Measurements from ENCODE around the gene SNN. TPM values are rescaled to one million over a fixed set of nuclear protein-coding genes. Genes with fewer than 3 reads are reported as not detected.

The SNN gene
- total RNA-seq, 1 donor from 2014 or later = 27.6 TPM

DNA sequence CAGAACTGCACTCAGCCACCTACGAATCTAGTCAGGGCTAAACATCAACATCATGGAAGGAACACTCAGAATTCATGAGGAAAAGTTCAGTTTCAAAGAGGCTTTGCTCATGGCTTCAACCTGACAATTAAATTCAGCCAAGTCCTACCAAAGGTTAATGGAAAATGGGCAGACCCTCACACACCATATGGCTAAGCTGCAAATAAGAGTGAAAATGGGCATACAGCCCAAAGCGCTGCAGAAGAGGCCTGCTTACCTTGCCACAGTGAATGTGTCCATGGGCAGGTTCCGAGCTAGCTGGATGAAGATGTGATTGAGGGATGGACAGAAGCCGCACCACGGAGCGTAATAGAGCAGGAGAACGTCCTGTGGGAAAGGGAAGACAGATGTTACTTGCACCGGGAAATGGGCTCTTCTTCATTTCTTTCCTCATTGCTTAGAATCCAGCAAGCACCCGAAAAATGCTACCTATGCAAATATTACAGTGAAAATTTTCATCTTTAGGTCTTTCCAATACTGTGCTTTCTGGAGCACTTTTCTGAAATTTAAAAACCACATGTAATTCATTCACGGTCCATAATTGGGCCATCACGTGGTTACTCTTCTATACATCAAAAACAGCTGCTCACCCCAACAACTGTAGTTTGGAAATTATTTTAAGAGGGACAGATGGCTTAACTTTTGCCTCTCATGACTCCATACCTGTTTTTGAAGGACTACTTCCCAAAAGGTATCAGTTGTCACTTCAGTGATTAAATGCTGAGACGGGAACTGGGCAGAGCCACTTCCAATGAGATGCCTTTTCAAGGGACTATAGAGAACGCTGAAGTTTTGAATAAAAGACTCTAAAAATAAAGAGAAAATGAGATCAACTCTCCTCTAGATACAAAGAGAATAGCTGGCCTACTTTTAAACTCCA is 19.6 kb downstream of the SNN start:
- DNase-seq (ENCODE audit: low read depth) (no peak), FAIRE-seq (no peak)
- TF ChIP-seq, protein P1, sequence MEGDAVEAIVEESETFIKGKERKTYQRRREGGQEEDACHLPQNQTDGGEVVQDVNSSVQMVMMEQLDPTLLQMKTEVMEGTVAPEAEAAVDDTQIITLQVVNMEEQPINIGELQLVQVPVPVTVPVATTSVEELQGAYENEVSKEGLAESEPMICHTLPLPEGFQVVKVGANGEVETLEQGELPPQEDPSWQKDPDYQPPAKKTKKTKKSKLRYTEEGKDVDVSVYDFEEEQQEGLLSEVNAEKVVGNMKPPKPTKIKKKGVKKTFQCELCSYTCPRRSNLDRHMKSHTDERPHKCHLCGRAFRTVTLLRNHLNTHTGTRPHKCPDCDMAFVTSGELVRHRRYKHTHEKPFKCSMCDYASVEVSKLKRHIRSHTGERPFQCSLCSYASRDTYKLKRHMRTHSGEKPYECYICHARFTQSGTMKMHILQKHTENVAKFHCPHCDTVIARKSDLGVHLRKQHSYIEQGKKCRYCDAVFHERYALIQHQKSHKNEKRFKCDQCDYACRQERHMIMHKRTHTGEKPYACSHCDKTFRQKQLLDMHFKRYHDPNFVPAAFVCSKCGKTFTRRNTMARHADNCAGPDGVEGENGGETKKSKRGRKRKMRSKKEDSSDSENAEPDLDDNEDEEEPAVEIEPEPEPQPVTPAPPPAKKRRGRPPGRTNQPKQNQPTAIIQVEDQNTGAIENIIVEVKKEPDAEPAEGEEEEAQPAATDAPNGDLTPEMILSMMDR (IDR thresholded peaks at IDR 0.05; ENCODE audit: insufficient read depth, low read length, severe bottlenecking) = no peak
- Histone ChIP-seq H3K27me3 (ENCODE audit: control insufficient read depth, insufficient read depth, low read length) (no peaks in the 10 kb centered on the region), H3K36me3 (ENCODE audit: control insufficient read depth, insufficient read depth, low read length) (peaks cover 13% of the 10 kb centered on the region), H3K4me3 (ENCODE audit: low read depth, low read length) (no peak overlapping the region)

DNA sequence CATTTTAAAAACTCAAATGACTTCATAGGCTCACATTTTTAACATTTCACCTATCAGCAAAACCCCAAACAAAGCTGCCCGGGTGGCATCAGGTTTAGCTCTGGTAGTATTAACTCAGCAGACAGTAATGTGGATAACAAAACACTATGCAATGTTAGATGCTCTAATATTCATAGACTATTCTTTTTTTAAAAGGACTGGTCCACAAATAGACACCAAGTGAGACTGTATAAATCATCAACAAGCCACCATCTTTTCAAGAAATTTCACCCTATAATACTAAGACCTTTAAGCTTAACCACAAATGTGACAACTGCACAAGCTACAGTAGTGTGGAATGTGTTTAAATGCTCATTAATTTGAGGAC is 20.2 kb downstream of the SNN start:
- peaks cover 14% of the 10 kb centered on the region for H3K36me3 ChIP-seq (ENCODE audit: control insufficient read depth, insufficient read depth, low read length)
- FAIRE-seq = no peak
- no peaks in the 10 kb centered on the region for H3K27me3 ChIP-seq (ENCODE audit: control insufficient read depth, insufficient read depth, low read length)
- DNase-seq (ENCODE audit: low read depth) = no peak
- TF ChIP-seq, protein P1 (IDR thresholded peaks at IDR 0.05; ENCODE audit: insufficient read depth, low read length, severe bottlenecking) = no peak
- H3K4me3 ChIP-seq (ENCODE audit: low read depth, low read length) = no peak overlapping the region

DNA sequence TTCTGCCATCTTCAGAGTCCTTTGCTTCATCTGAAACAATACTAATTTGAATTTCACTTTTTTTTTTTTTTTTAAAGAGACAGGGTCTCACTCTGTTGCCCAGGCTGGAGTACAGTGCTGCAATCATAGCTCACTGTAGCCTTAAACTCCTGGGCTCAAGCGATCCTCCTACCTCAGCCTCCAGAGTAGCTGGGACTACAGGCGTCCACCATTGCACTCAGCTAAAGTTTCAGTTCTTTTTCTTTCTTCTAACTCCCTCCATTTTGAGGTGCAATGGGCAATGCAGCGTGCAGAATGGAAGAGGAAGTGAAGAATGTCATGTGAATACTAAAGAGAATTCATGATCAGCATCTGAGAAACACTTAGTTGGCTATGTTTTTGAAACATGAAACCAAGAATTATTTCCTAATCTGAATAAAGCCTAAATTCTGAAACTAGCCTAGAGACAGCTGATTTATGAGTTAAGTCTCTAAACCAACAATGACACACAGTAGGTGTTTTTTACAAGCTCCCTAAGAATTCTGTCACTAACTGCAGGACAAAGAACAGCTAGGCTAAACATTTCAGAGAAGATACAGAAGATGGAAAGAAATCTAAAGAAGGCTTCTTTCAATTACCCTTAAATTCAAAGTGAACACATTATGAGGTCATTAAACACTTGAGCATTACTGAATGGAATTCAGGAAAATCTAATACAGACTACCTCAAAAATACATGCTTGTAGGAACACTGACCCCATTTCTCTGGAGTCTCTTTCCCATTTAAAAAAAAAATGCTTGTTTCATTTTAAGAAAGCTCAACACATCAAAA is 21.0 kb downstream of the SNN start:
- Histone ChIP-seq H3K36me3 (ENCODE audit: control insufficient read depth, insufficient read depth, low read length) (peaks cover 12% of the 10 kb centered on the region), H3K27me3 (ENCODE audit: control insufficient read depth, insufficient read depth, low read length) (no peaks in the 10 kb centered on the region), H3K4me3 (ENCODE audit: low read depth, low read length) (no peak overlapping the region)
- TF ChIP-seq, protein P1 (IDR thresholded peaks at IDR 0.05; ENCODE audit: insufficient read depth, low read length, severe bottlenecking) = no peak
- FAIRE-seq (no peak), DNase-seq (ENCODE audit: low read depth) (no peak)

DNA sequence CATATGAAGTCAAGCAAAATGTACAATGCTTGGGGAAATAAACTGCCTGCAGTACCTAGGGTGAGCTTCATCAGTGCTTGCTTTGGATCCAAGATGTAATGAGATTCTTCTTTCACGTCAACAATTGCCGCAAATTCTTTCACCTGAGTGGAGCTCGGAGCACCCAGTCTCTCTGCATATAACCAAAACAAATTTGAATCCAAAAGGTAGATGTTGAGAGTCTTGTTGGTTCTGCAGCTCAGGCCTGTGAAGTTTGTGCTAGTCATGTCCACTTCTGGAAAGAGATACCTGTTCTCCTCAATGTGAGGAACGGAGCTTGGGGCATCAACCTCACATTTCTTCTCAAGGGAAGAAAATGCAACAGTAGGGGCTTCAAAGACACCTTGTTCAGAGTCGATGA is 23.0 kb downstream of the SNN start:
- Histone ChIP-seq H3K27me3 (ENCODE audit: control insufficient read depth, insufficient read depth, low read length) (no peaks in the 10 kb centered on the region), H3K4me3 (ENCODE audit: low read depth, low read length) (no peak overlapping the region), H3K36me3 (ENCODE audit: control insufficient read depth, insufficient read depth, low read length) (peaks cover 16% of the 10 kb centered on the region)
- TF ChIP-seq, protein P1 (IDR thresholded peaks at IDR 0.05; ENCODE audit: insufficient read depth, low read length, severe bottlenecking) = no peak
- no peak for DNase-seq (ENCODE audit: low read depth)
- FAIRE-seq = no peak

DNA sequence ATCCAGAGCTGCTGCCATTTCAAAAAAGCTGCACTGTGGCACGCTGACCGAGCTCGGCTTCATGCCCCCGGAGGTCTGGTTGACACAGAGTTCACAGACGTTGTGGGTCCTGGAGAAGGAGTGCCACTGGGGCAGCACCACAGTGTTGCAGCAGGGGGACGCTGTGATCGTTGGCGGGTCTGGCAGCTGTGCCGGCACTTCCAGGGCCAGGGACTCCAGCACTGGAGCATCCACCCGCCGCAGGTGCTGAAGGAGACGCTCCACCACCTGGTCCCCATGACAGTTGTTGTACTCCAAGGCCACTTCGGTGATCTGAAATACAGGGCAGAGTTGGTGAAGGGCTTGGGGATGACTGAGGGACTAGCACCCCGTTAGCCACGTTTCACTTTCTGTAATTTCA is 23.5 kb downstream of the SNN start:
- Histone ChIP-seq H3K36me3 (ENCODE audit: control insufficient read depth, insufficient read depth, low read length) (peaks cover 16% of the 10 kb centered on the region), H3K4me3 (ENCODE audit: low read depth, low read length) (no peak overlapping the region), H3K27me3 (ENCODE audit: control insufficient read depth, insufficient read depth, low read length) (no peaks in the 10 kb centered on the region)
- no peak for FAIRE-seq
- TF ChIP-seq, protein P1 (IDR thresholded peaks at IDR 0.05; ENCODE audit: insufficient read depth, low read length, severe bottlenecking) = no peak
- no peak for DNase-seq (ENCODE audit: low read depth)
